Gastrocnemius medialis (tissue), 4 donors: ENCODE measurements around the gene KLK15.

Experiments used
- POLR2A ChIP-seq, 2 donors: fragments of 450-650 bp; IDR thresholded peaks; one replicate each; pipeline ENCODE4 v1.6.1; 2017; ENCODE audit warnings: antibody characterized with exemption in 2 of 2, mild to moderate bottlenecking in 2 of 2, moderate library complexity in 2 of 2
- TF ChIP-seq, protein P1 (sequence below), 5 experiments: fragments of 450-650 bp in 3 of 5; fragments of 200-600 bp in 2 of 5; sonication (generic) in 2 of 5; IDR thresholded peaks in 4 of 5; conservative IDR thresholded peaks in 1 of 5; 1 replicate in 4 of 5; 2 replicates in 1 of 5; pipeline ENCODE4 v1.5.1; 2016 to 2019; ENCODE audit warnings: antibody characterized with exemption in 5 of 5, mild to moderate bottlenecking in 3 of 5, moderate library complexity in 3 of 5

DNA sequence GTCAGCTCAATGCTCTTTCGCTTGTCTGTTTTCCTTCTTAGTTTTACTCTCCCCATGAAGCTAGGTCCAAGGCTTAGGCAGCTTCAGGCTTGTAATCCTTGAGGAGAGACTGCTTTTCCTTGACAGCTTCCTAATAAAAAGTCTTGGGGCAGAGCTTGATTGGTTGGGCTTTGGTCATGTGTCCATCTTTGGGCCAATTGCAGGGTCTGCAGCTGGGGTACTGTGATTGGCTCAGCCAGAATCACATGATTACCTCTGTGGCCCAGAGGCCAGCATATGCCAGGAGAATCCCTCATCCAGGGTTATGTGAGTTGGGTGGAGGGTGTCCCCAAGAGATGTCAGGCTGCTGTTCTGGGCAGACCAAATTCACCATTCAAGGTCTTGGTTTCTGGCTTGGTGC is 17.9 kb downstream of the KLK15 start:
- TF ChIP-seq, protein P1, sequence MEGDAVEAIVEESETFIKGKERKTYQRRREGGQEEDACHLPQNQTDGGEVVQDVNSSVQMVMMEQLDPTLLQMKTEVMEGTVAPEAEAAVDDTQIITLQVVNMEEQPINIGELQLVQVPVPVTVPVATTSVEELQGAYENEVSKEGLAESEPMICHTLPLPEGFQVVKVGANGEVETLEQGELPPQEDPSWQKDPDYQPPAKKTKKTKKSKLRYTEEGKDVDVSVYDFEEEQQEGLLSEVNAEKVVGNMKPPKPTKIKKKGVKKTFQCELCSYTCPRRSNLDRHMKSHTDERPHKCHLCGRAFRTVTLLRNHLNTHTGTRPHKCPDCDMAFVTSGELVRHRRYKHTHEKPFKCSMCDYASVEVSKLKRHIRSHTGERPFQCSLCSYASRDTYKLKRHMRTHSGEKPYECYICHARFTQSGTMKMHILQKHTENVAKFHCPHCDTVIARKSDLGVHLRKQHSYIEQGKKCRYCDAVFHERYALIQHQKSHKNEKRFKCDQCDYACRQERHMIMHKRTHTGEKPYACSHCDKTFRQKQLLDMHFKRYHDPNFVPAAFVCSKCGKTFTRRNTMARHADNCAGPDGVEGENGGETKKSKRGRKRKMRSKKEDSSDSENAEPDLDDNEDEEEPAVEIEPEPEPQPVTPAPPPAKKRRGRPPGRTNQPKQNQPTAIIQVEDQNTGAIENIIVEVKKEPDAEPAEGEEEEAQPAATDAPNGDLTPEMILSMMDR (IDR thresholded peaks at IDR 0.05 in 4 of 5, conservative IDR thresholded peaks at IDR 0.05 in 1 of 5): no peak
- TF ChIP-seq POLR2A (IDR thresholded peaks at IDR 0.05): no peak
